Ishikawa (cell line): Measurements from ENCODE around the gene MOBP.

Experiments
- CEBPB ChIP-seq: IDR thresholded peaks from 2 replicates; pipeline ENCODE4 v1.6.1; 2012
- CREB1 ChIP-seq: IDR thresholded peaks from 2 replicates; pipeline ENCODE4 v1.6.1; 2012; ENCODE audit warnings: low read depth
- EGR1 ChIP-seq: IDR thresholded peaks from 2 replicates; pipeline ENCODE4 v1.6.1; 2012
- EP300 ChIP-seq: IDR thresholded peaks from 2 replicates; pipeline ENCODE4 v1.6.1; 2012; ENCODE audit warnings: borderline replicate concordance
- FOXM1 ChIP-seq: IDR thresholded peaks from 2 replicates; pipeline ENCODE4 v1.6.1; 2012; ENCODE audit warnings: low read depth, borderline replicate concordance
- NFIC ChIP-seq: IDR thresholded peaks from 2 replicates; pipeline ENCODE4 v1.6.1; 2012
- RAD21 ChIP-seq: IDR thresholded peaks from 2 replicates; pipeline ENCODE4 v1.6.1; 2012; ENCODE audit warnings: low read depth
- REST ChIP-seq: IDR thresholded peaks from 2 replicates; pipeline ENCODE4 v1.6.1; 2012; ENCODE audit warnings: low read depth, mild to moderate bottlenecking
- TAF1 ChIP-seq: IDR thresholded peaks from 2 replicates; pipeline ENCODE4 v1.6.1; 2012; ENCODE audit warnings: low read depth, mild to moderate bottlenecking
- TCF12 ChIP-seq: IDR thresholded peaks from 2 replicates; pipeline ENCODE4 v1.6.1; 2012; ENCODE audit warnings: low read depth
- TEAD4 ChIP-seq: IDR thresholded peaks from 2 replicates; pipeline ENCODE4 v1.6.1; 2012
- YY1 ChIP-seq: IDR thresholded peaks from 2 replicates; pipeline ENCODE4 v1.6.1; 2012; ENCODE audit warnings: low read depth
- ZBTB7A ChIP-seq: IDR thresholded peaks from 2 replicates; pipeline ENCODE4 v1.6.1; 2012; ENCODE audit warnings: low read depth
- TF ChIP-seq, protein P1 (sequence below): IDR thresholded peaks from 2 replicates; pipeline ENCODE4 v1.6.1; 2012
- TF ChIP-seq, protein P2 (sequence below): IDR thresholded peaks from 2 replicates; pipeline ENCODE4 v1.6.1; 2012

The MOBP gene

GRCh38 chr3:39515681-39516441 lies 48.4 kb downstream of the MOBP start:
- TF ChIP-seq NFIC (no peak), CEBPB (no peak), EP300 (no peak), CREB1 (no peak), YY1 (no peak), REST (no peak), RAD21 (no peak), FOXM1 (no peak), EGR1 (no peak), TEAD4 (no peak), TAF1 (no peak), TCF12 (no peak)
- TF ChIP-seq, protein P1, sequence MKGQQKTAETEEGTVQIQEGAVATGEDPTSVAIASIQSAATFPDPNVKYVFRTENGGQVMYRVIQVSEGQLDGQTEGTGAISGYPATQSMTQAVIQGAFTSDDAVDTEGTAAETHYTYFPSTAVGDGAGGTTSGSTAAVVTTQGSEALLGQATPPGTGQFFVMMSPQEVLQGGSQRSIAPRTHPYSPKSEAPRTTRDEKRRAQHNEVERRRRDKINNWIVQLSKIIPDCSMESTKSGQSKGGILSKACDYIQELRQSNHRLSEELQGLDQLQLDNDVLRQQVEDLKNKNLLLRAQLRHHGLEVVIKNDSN = no peak
- TF ChIP-seq, protein P2, sequence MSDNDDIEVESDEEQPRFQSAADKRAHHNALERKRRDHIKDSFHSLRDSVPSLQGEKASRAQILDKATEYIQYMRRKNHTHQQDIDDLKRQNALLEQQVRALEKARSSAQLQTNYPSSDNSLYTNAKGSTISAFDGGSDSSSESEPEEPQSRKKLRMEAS = no peak

- no peak for TF ChIP-seq EP300
- TF ChIP-seq NFIC = no peak
- TF ChIP-seq, protein P1 = no peak
- no peak for TF ChIP-seq EGR1
- TF ChIP-seq, protein P2 = no peak
- no peak for TF ChIP-seq YY1
- TF ChIP-seq CREB1 = no peak
- no peak for TF ChIP-seq TAF1
- TF ChIP-seq ZBTB7A = no peak
- TF ChIP-seq FOXM1 = no peak
- no peak for TF ChIP-seq RAD21
- no peak for TF ChIP-seq TEAD4
- no peak for TF ChIP-seq CEBPB
- TF ChIP-seq REST = no peak
- TF ChIP-seq TCF12 = no peak
These were observed 51.6 kb downstream of the MOBP start for GRCh38 chr3:39519103-39519502.

GRCh38 chr3:39519554-39520288 lies 52.2 kb downstream of the MOBP start:
- TF ChIP-seq NFIC (no peak), ZBTB7A (no peak), CREB1 (no peak), TAF1 (no peak), EP300 (no peak), TEAD4 (no peak), EGR1 (no peak), YY1 (no peak), FOXM1 (no peak), CEBPB (no peak)
- TF ChIP-seq, protein P2 = no peak
- TF ChIP-seq, protein P1 = no peak

GRCh38 chr3:39521456-39521855 lies 54.0 kb downstream of the MOBP start:
- TF ChIP-seq EP300 (no peak), TEAD4 (no peak)

DNA sequence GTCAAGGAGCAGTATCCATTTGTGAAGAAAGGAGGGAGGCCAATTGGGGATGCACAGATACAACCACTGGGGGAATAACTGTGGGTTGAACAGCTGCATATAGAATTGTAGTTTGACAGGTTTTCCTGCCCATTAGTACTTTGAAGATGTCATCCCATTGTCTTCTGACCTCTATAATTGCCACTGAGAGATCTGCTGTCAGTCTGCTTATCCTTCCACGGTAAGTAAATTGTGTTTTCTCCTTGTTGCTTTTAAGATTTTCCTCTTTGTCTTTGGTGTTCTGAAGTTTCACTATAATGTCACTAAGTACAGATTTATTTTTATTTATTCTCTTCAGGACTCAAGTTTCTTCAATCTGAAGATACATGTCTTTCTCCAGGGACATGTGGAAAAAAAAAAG lies 56.6 kb downstream of the MOBP start:
- TF ChIP-seq REST = no peak
- TF ChIP-seq YY1 = no peak
- TF ChIP-seq, protein P1 = no peak
- no peak for TF ChIP-seq RAD21
